K562 (cell line): ENCODE data around the gene IL20. TPM values are rescaled to one million over a fixed set of nuclear protein-coding genes. Genes with fewer than 3 reads are reported as not detected.

Experiments used
- DACH1 ChIP-seq: fragments of 450-650 bp; IDR thresholded peaks from 2 replicates; pipeline ENCODE4 v1.6.1; 2018; ENCODE audit not compliant: partially characterized antibody
- EHMT2 ChIP-seq: fragments of 450-650 bp; IDR thresholded peaks from 2 replicates; pipeline ENCODE4 v1.6.1; 2018; ENCODE audit warnings: antibody characterized with exemption
- HNRNPUL1 ChIP-seq: fragments of 200-400 bp; formaldehyde crosslinking; IDR thresholded peaks from 2 replicates; pipeline ENCODE4 v1.6.1; 2017; ENCODE audit warnings: low read length
- NCOA1 ChIP-seq: fragments of 450-650 bp; IDR thresholded peaks from 2 replicates; pipeline ENCODE4 v1.6.1; 2016; ENCODE audit warnings: low read depth
- PPARD ChIP-seq: fragments of 250-450 bp; sonication (Bioruptor Pico); IDR thresholded peaks from 2 replicates; pipeline ENCODE4 v1.8.0; 2022; ENCODE audit warnings: inconsistent platforms, mild to moderate bottlenecking, moderate library complexity
- RBM14 ChIP-seq: fragments of 200-400 bp; formaldehyde crosslinking; IDR thresholded peaks from 2 replicates; pipeline ENCODE4 v1.6.1; 2018; ENCODE audit warnings: low read depth, mild to moderate bottlenecking, low read length, moderate library complexity, borderline replicate concordance; ENCODE audit not compliant: insufficient read depth
- SMARCA4 ChIP-seq: fragments of 450-650 bp; IDR thresholded peaks from 2 replicates; pipeline ENCODE4 v1.6.1; 2016
- TOE1 ChIP-seq, 2 experiments: fragments of 450-650 bp in 1 of 2; sonication (generic) in 1 of 2; formaldehyde crosslinking in 1 of 2; IDR thresholded peaks; 2 replicates each; pipeline versions ENCODE4 v1.7.1 to v1.8.0; 2016 to 2022; ENCODE audit warnings: borderline replicate concordance in 2 of 2, mild to moderate bottlenecking in 2 of 2, antibody characterized with exemption in 1 of 2, inconsistent platforms in 1 of 2, low read depth in 1 of 2, missing genetic modification reagents in 1 of 2, moderate library complexity in 1 of 2
- TRIM28 ChIP-seq: fragments of 450-650 bp; IDR thresholded peaks from 2 replicates; pipeline ENCODE4 v1.6.1; 2017
- ZSCAN32 ChIP-seq: fragments of 450-650 bp; formaldehyde crosslinking; IDR thresholded peaks from 2 replicates; pipeline ENCODE4 v1.4.0; 2020; ENCODE audit warnings: mild to moderate bottlenecking, moderate library complexity
- ZZZ3 ChIP-seq: fragments of 450-650 bp; IDR thresholded peaks from 2 replicates; pipeline ENCODE4 v1.6.1; 2016; ENCODE audit warnings: antibody characterized with exemption, mild to moderate bottlenecking, moderate library complexity
- polyA plus RNA-seq, 8 experiments: library from polyadenylated mRNA; depleted of rRNA in 4 of 8; stranded (reverse) in 5 of 8; unstranded in 3 of 8; fragments of >200 nt; fragmentation: Nextera tagmentation in 2 of 8; fragmentation: Illumina TruSeq in 1 of 8; extraction: Ambion mirVana in 2 of 8; extraction: Trizol in 1 of 8; gene quantifications; 2 replicates each; pipeline versions ENCODE4 v1.2.1 to v1.2.3, GENCODE V29; 2011 to 2014; ENCODE audit warnings: inconsistent platforms in 1 of 8, missing spikeins in 1 of 8
- total RNA-seq, 7 experiments: library from RNA; depleted of rRNA in 6 of 7; stranded (reverse); fragments of >200 nt in 6 of 7; fragmentation: Illumina TruSeq in 2 of 7; extraction: Trizol in 2 of 7; gene quantifications; 2 replicates each; pipeline versions ENCODE4 v1.2.1 to v1.2.3, GENCODE V29; 2011 to 2021; ENCODE audit warnings: low replicate concordance in 1 of 7
- TF ChIP-seq, protein P1 (sequence below): fragments of 150-350 bp; IDR thresholded peaks from 2 replicates; pipeline ENCODE4 v1.6.1; 2014; ENCODE audit warnings: low read depth, mild to moderate bottlenecking, low read length, borderline replicate concordance
- TF ChIP-seq, protein P2 (sequence below): sonication (generic); formaldehyde crosslinking; IDR thresholded peaks from 2 replicates; pipeline ENCODE4 v1.8.0; 2022; ENCODE audit warnings: mild to moderate bottlenecking, missing genetic modification reagents
- TF ChIP-seq, protein P3 (sequence below): fragments of 450-650 bp; formaldehyde crosslinking; IDR thresholded peaks from 2 replicates; pipeline ENCODE4 v1.4.0; 2020; ENCODE audit warnings: mild to moderate bottlenecking, moderate library complexity
- TF ChIP-seq, protein P4 (sequence below), 3 experiments: IDR thresholded peaks in 2 of 3; conservative IDR thresholded peaks in 1 of 3; 2 replicates each; pipeline ENCODE4 v1.5.1; 2011 to 2012; ENCODE audit warnings: low read length in 3 of 3, mild to moderate bottlenecking in 3 of 3, control low read depth in 2 of 3, improper control_type of control experiment in 1 of 3, inconsistent platforms in 1 of 3, low read depth in 1 of 3, mixed read lengths in 1 of 3, moderate library complexity in 1 of 3; ENCODE audit not compliant: insufficient read depth in 2 of 3

The IL20 gene
- total and polyA plus RNA-seq, 9 of the 15 experiments (the other 6 are each of a cell fraction or from before 2014, with no cell fraction given): not detected

DNA sequence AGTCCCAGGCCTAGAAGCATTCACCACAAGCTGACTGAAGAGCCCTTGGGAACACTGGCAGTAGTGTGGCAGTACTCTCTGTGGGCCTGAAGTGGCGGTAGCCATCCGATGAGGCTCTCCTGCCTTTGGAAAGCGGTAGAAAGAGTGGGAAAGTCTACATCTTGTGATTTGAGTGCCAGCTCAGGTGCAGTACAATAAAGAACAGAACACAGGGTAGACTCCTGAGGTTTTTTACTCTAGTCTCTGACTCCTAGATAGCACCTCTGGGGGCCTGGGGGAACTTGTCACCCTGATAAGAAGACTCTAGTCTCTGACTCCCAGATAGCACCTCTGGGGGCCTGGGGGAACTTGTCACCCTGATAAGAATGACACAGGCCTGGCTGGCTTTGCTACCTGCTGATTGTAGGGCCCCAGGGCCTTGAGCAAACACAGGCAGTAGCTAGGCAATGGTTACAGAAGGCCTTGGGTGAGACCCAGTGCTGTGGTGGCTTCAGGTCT, 18.0 kb upstream of the IL20 start (continued):
- TF ChIP-seq, protein P1, sequence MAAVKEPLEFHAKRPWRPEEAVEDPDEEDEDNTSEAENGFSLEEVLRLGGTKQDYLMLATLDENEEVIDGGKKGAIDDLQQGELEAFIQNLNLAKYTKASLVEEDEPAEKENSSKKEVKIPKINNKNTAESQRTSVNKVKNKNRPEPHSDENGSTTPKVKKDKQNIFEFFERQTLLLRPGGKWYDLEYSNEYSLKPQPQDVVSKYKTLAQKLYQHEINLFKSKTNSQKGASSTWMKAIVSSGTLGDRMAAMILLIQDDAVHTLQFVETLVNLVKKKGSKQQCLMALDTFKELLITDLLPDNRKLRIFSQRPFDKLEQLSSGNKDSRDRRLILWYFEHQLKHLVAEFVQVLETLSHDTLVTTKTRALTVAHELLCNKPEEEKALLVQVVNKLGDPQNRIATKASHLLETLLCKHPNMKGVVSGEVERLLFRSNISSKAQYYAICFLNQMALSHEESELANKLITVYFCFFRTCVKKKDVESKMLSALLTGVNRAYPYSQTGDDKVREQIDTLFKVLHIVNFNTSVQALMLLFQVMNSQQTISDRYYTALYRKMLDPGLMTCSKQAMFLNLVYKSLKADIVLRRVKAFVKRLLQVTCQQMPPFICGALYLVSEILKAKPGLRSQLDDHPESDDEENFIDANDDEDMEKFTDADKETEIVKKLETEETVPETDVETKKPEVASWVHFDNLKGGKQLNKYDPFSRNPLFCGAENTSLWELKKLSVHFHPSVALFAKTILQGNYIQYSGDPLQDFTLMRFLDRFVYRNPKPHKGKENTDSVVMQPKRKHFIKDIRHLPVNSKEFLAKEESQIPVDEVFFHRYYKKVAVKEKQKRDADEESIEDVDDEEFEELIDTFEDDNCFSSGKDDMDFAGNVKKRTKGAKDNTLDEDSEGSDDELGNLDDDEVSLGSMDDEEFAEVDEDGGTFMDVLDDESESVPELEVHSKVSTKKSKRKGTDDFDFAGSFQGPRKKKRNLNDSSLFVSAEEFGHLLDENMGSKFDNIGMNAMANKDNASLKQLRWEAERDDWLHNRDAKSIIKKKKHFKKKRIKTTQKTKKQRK: no peak
- no peak for TF ChIP-seq DACH1
- 0 out of 2 replicates have a peak, but pooled peaks have one; percentile 23 for TF ChIP-seq TRIM28
- TF ChIP-seq, protein P2, sequence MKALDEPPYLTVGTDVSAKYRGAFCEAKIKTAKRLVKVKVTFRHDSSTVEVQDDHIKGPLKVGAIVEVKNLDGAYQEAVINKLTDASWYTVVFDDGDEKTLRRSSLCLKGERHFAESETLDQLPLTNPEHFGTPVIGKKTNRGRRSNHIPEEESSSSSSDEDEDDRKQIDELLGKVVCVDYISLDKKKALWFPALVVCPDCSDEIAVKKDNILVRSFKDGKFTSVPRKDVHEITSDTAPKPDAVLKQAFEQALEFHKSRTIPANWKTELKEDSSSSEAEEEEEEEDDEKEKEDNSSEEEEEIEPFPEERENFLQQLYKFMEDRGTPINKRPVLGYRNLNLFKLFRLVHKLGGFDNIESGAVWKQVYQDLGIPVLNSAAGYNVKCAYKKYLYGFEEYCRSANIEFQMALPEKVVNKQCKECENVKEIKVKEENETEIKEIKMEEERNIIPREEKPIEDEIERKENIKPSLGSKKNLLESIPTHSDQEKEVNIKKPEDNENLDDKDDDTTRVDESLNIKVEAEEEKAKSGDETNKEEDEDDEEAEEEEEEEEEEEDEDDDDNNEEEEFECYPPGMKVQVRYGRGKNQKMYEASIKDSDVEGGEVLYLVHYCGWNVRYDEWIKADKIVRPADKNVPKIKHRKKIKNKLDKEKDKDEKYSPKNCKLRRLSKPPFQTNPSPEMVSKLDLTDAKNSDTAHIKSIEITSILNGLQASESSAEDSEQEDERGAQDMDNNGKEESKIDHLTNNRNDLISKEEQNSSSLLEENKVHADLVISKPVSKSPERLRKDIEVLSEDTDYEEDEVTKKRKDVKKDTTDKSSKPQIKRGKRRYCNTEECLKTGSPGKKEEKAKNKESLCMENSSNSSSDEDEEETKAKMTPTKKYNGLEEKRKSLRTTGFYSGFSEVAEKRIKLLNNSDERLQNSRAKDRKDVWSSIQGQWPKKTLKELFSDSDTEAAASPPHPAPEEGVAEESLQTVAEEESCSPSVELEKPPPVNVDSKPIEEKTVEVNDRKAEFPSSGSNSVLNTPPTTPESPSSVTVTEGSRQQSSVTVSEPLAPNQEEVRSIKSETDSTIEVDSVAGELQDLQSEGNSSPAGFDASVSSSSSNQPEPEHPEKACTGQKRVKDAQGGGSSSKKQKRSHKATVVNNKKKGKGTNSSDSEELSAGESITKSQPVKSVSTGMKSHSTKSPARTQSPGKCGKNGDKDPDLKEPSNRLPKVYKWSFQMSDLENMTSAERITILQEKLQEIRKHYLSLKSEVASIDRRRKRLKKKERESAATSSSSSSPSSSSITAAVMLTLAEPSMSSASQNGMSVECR (CRISPR knock-in tag): no peak
- TF ChIP-seq TOE1 (IDR thresholded peaks at IDR 0.05; ENCODE audit: borderline replicate concordance): peak; percentile 29; the same call in 1 of the 2 replicates
- no peak for TF ChIP-seq TOE1 (CRISPR knock-in tag; IDR thresholded peaks at IDR 0.05; ENCODE audit: borderline replicate concordance, low read depth)
- TF ChIP-seq HNRNPUL1: no peak
- TF ChIP-seq SMARCA4: peak; percentile 94
- TF ChIP-seq, protein P3, sequence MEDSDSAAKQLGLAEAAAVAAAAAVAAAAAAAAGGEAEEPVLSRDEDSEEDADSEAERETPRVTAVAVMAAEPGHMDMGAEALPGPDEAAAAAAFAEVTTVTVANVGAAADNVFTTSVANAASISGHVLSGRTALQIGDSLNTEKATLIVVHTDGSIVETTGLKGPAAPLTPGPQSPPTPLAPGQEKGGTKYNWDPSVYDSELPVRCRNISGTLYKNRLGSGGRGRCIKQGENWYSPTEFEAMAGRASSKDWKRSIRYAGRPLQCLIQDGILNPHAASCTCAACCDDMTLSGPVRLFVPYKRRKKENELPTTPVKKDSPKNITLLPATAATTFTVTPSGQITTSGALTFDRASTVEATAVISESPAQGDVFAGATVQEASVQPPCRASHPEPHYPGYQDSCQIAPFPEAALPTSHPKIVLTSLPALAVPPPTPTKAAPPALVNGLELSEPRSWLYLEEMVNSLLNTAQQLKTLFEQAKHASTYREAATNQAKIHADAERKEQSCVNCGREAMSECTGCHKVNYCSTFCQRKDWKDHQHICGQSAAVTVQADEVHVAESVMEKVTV: no peak
- TF ChIP-seq EHMT2: no peak
- no peak for TF ChIP-seq ZSCAN32 (CRISPR knock-in tag)
- TF ChIP-seq PPARD (CRISPR knock-in tag): no peak
- peak; percentile 75; the same call in 1 of the 2 replicates for TF ChIP-seq NCOA1
- TF ChIP-seq, protein P4, sequence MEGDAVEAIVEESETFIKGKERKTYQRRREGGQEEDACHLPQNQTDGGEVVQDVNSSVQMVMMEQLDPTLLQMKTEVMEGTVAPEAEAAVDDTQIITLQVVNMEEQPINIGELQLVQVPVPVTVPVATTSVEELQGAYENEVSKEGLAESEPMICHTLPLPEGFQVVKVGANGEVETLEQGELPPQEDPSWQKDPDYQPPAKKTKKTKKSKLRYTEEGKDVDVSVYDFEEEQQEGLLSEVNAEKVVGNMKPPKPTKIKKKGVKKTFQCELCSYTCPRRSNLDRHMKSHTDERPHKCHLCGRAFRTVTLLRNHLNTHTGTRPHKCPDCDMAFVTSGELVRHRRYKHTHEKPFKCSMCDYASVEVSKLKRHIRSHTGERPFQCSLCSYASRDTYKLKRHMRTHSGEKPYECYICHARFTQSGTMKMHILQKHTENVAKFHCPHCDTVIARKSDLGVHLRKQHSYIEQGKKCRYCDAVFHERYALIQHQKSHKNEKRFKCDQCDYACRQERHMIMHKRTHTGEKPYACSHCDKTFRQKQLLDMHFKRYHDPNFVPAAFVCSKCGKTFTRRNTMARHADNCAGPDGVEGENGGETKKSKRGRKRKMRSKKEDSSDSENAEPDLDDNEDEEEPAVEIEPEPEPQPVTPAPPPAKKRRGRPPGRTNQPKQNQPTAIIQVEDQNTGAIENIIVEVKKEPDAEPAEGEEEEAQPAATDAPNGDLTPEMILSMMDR (IDR thresholded peaks at IDR 0.05 in 2 of 3, conservative IDR thresholded peaks at IDR 0.05 in 1 of 3; ENCODE audit: insufficient read depth in 2 of 3, low read depth in 1 of 3, low read length in 3 of 3): 0 out of 6 replicates have a peak, but pooled peaks of 1 of the 3 experiments have one; percentile 4
- no peak for TF ChIP-seq ZZZ3
- TF ChIP-seq RBM14: no peak
